OCI-LY3 (cell line): ENCODE data around the gene MIEF2.

Experiments used
- H2AFZ ChIP-seq: fragments of 200-600, 300-600 bp; shearing (Covaris generic); 2 replicates; pipeline ENCODE4 v1.6.0; 2014; ENCODE audit warnings: antibody characterized with exemption, low read depth, low read length
- H3K27ac ChIP-seq: fragments of 200-600, 300-600 bp; sonication (generic); 2 replicates; pipeline ENCODE4 v1.5.1; 2014; ENCODE audit warnings: mild to moderate bottlenecking, low read length, moderate library complexity, mixed read lengths
- H3K27me3 ChIP-seq: fragments of 200-600, 300-600 bp; sonication (generic); 2 replicates; pipeline ENCODE4 v1.6.1; 2014; ENCODE audit warnings: low read depth, low read length, mixed read lengths
- H3K36me3 ChIP-seq: fragments of 200-600, 300-600 bp; sonication (generic); replicated peaks from 2 replicates; pipeline ENCODE3; 2014; ENCODE audit warnings: low read depth, low read length, mixed read lengths
- H3K4me1 ChIP-seq: fragments of 300-600, 200-600 bp; sonication (generic); 2 replicates; pipeline ENCODE4 v1.6.1; 2014; ENCODE audit warnings: low read length, mixed read lengths
- H3K4me2 ChIP-seq: fragments of 200-600, 300-600 bp; sonication (generic); 2 replicates; pipeline ENCODE4 v1.6.1; 2014; ENCODE audit warnings: low read length, mixed read lengths
- H3K4me3 ChIP-seq: fragments of 300-600, 200-600 bp; sonication (generic); 2 replicates; pipeline ENCODE4 v1.5.1; 2014; ENCODE audit warnings: antibody characterized with exemption, mild to moderate bottlenecking, low read length, moderate library complexity
- H3K79me2 ChIP-seq: fragments of 300-600, 200-600 bp; shearing (Covaris generic); 2 replicates; pipeline ENCODE4 v1.6.1; 2014; ENCODE audit warnings: mild to moderate bottlenecking, low read length, mixed read lengths
- H3K9ac ChIP-seq: fragments of 300-600, 200-600 bp; shearing (Covaris generic); 2 replicates; pipeline ENCODE4 v1.6.0; 2014; ENCODE audit warnings: mild to moderate bottlenecking, low read length, moderate library complexity
- H3K9me3 ChIP-seq: fragments of 200-600, 300-600 bp; shearing (Covaris generic); 2 replicates; pipeline ENCODE4 v1.6.1; 2014; ENCODE audit warnings: low read length, mixed read lengths; ENCODE audit not compliant: insufficient read depth
- H4K20me1 ChIP-seq: fragments of 200-600, 300-600 bp; sonication (generic); 2 replicates; pipeline ENCODE4 v1.6.1; 2016; ENCODE audit warnings: low read length, mixed read lengths; ENCODE audit not compliant: insufficient read depth
- CTCF ChIP-seq: fragments of 200-600, 300-600 bp; sonication (generic); IDR thresholded peaks from 2 replicates; pipeline ENCODE4 v1.5.1; 2014; ENCODE audit warnings: antibody characterized with exemption, low read length, low read depth
- EZH2phosphoT487 ChIP-seq: fragments of 200-600 bp; shearing (Covaris generic); IDR thresholded peaks from 2 replicates; pipeline ENCODE4 v1.6.1; 2018; ENCODE audit warnings: antibody characterized with exemption, mixed run types, low read depth

Gene MIEF2

DNA sequence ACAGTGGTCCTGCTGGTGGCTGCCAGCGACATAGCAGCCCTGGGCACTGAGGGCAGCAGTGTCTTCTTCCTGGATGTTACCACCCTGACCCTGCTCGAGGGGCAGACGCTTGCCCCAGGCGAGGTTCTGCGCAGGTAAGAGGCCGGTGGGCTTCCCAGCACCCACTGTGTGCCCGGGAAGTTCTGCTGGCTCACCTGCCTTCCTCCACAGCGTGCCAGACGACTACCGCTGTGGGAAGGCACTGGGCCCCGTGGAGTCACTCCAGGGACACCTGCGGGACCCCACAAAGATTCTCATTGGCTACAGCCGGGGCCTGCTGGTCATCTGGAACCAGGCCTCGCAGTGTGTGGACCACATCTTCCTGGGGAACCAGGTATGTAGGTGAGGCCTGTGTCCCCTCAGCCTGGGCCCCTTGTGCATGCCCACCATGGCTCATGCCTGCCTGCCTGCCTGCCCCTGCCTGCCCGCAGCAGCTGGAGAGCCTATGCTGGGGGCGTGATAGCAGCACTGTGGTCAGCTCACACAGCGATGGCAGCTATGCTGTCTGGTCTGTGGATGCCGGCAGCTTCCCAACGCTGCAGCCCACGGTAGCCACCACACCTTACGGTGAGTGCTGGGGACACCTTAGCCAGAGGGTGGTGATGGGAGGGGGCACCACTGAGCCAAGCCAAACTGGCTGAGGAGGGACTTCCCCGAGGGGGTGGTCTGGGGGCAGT lies 26.5 kb upstream of the MIEF2 start:
- TF ChIP-seq EZH2phosphoT487: no peak
- no peak for TF ChIP-seq CTCF
- no peak overlapping the region for H3K4me3 ChIP-seq
- H3K4me1 ChIP-seq: no peaks in the 10 kb centered on the region
- H3K4me2 ChIP-seq: no peak overlapping the region
- H3K27ac ChIP-seq: no peak overlapping the region
- H3K9ac ChIP-seq: no peak overlapping the region
- no peaks in the 10 kb centered on the region for H3K36me3 ChIP-seq
- no peaks in the 10 kb centered on the region for H3K79me2 ChIP-seq
- H4K20me1 ChIP-seq: no peaks in the 10 kb centered on the region
- no peak overlapping the region for H2AFZ ChIP-seq
- H3K9me3 ChIP-seq: no peaks in the 10 kb centered on the region
- no peaks in the 10 kb centered on the region for H3K27me3 ChIP-seq

DNA sequence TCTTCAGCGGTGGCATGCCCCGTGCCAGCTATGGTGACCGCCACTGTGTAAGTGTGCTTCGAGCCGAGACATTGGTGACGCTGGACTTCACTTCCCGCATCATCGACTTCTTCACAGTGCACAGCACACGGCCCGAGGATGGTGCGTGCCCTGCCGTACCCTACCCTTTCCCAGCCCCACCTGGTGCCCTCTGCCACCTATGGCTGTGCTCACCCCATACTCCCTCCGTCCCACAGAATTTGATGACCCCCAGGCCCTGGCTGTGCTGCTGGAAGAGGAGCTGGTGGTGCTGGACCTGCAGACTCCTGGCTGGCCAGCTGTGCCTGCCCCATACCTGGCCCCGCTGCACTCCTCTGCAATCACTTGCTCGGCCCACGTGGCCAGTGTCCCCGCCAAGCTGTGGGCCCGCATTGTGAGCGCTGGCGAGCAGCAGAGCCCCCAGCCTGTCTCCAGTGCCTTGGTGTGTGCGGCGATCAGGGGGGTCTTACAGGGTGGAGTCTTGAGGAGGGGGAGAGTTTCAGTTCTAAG lies 25.5 kb upstream of the MIEF2 start:
- Histone ChIP-seq H3K4me3 (no peak overlapping the region), H3K4me2 (no peak overlapping the region), H2AFZ (no peak overlapping the region), H3K36me3 (no peaks in the 10 kb centered on the region), H3K27me3 (no peaks in the 10 kb centered on the region), H3K9me3 (no peaks in the 10 kb centered on the region), H4K20me1 (no peaks in the 10 kb centered on the region), H3K4me1 (no peaks in the 10 kb centered on the region), H3K79me2 (no peaks in the 10 kb centered on the region), H3K9ac (no peak overlapping the region), H3K27ac (no peak overlapping the region)
- TF ChIP-seq CTCF (no peak), EZH2phosphoT487 (no peak)

DNA sequence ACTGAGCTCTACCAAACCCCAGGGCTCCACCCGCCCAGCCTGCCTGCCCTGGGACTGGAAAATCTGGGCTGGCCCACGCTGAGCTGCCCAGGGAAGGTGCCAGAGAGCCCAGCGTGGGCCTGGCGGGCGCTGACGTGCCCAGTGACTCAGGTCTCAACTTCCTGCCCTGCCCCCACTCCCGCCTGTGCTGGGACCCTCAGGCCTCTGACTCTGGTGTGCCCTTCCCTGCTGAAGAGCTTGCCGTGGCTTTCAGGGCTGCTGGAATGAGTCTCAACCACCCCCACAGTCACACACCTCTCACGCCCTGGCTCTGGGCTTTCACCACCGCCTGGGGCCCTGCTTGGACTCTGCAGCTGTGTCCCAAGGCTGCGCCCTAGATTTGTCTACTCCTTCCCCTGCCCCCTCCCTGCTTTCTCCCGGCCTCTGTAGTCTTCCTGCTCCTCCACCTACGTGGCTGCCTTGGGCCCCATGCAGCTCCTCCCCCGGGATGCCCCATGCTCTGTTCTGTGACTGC lies 24.7 kb upstream of the MIEF2 start:
- H2AFZ ChIP-seq: no peak overlapping the region
- no peaks in the 10 kb centered on the region for H3K9me3 ChIP-seq
- H3K4me3 ChIP-seq: no peak overlapping the region
- H3K9ac ChIP-seq: no peak overlapping the region
- no peaks in the 10 kb centered on the region for H4K20me1 ChIP-seq
- H3K79me2 ChIP-seq: no peaks in the 10 kb centered on the region
- no peak overlapping the region for H3K27ac ChIP-seq
- no peak overlapping the region for H3K4me2 ChIP-seq
- H3K4me1 ChIP-seq: no peaks in the 10 kb centered on the region
- H3K36me3 ChIP-seq: no peaks in the 10 kb centered on the region
- no peaks in the 10 kb centered on the region for H3K27me3 ChIP-seq
- TF ChIP-seq CTCF: no peak
- no peak for TF ChIP-seq EZH2phosphoT487

GRCh38 chr17:18236494-18236893 lies 24.0 kb upstream of the MIEF2 start:
- no peaks in the 10 kb centered on the region for H3K36me3 ChIP-seq

More at GRCh38 chr17:18236494-18236893, 24.0 kb upstream of the MIEF2 start:
- H3K4me1 ChIP-seq: no peaks in the 10 kb centered on the region
- no peak overlapping the region for H3K4me3 ChIP-seq
- no peak overlapping the region for H3K9ac ChIP-seq
- H3K4me2 ChIP-seq: no peak overlapping the region
- no peak overlapping the region for H3K27ac ChIP-seq
- no peaks in the 10 kb centered on the region for H4K20me1 ChIP-seq
- TF ChIP-seq EZH2phosphoT487: no peak
- no peak for TF ChIP-seq CTCF
- H3K79me2 ChIP-seq: no peaks in the 10 kb centered on the region
- H2AFZ ChIP-seq: no peak overlapping the region
- no peaks in the 10 kb centered on the region for H3K27me3 ChIP-seq
- no peaks in the 10 kb centered on the region for H3K9me3 ChIP-seq
